Tibial nerve (tissue), 4 donors: ENCODE measurements around the gene BCAR3. TPM values are rescaled to one million over a fixed set of nuclear protein-coding genes. Genes with fewer than 3 reads are reported as not detected.
A peak's percentile ranks its signal among the peaks of the same experiment; 100 is the strongest.

Experiments used
- DNase-seq, 2 donors: peaks; one replicate each; pipeline ENCODE4 v3.0.0-alpha.2; 2019; ENCODE audit warnings: low spot score in 2 of 2
- H3K27ac ChIP-seq, 4 donors: fragments of 200-600 bp; sonication (generic) in 3 of 4; one replicate each; pipeline ENCODE4 v1.5.1; 2017 to 2019; ENCODE audit warnings: mild to moderate bottlenecking in 1 of 4
- H3K27me3 ChIP-seq, 2 donors: fragments of 200-600 bp; sonication (generic) in 1 of 2; one replicate each; pipeline versions ENCODE4 v1.5.1 to v1.6.0; 2017 to 2019
- H3K36me3 ChIP-seq, 3 donors: fragments of 200-600 bp; sonication (generic); one replicate each; pipeline ENCODE4 v1.5.1; 2018 to 2019
- H3K4me1 ChIP-seq, 4 donors: fragments of 200-600 bp; sonication (generic) in 3 of 4; one replicate each; pipeline ENCODE4 v1.5.1; 2017 to 2019
- H3K4me3 ChIP-seq, 4 donors: fragments of 200-600 bp; sonication (generic) in 3 of 4; one replicate each; pipeline ENCODE4 v1.5.1; 2017 to 2019; ENCODE audit warnings: mild to moderate bottlenecking in 1 of 4, moderate library complexity in 1 of 4
- H3K9me3 ChIP-seq, 4 donors: fragments of 200-600 bp; sonication (generic) in 3 of 4; one replicate each; pipeline ENCODE4 v1.5.1; 2017 to 2019
- CTCF ChIP-seq, 5 experiments: fragments of 200-600 bp in 3 of 5; fragments of 450-650 bp in 2 of 5; sonication (generic) in 3 of 5; IDR thresholded peaks; one replicate each; pipeline ENCODE4 v1.5.1; 2016 to 2019; ENCODE audit warnings: antibody characterized with exemption in 5 of 5, mild to moderate bottlenecking in 3 of 5, moderate library complexity in 2 of 5
- EP300 ChIP-seq, 2 donors: sonication (generic); formaldehyde crosslinking; IDR thresholded peaks; one replicate each; pipeline ENCODE4 v1.6.1; 2017; ENCODE audit warnings: antibody characterized with exemption in 2 of 2, mild to moderate bottlenecking in 1 of 2
- POLR2A ChIP-seq, 2 donors: fragments of 450-650 bp; IDR thresholded peaks; one replicate each; pipeline ENCODE4 v1.6.1; 2017; ENCODE audit warnings: antibody characterized with exemption in 2 of 2, mild to moderate bottlenecking in 2 of 2, moderate library complexity in 2 of 2
- WGBS, 2 donors: methylation state at CpG; one replicate each; pipeline ENCODE4 v1.1.5; 2018; 5-methylcytosine and 5-hydroxymethylcytosine counted together
- total RNA-seq, 4 donors: library from RNA; depleted of rRNA; stranded (reverse); fragments of >200 nt; gene quantifications; one replicate each; pipeline ENCODE4 v1.1.0, GENCODE V29; 2016

BCAR3 gene
- total RNA-seq, 4 donors from 2014 or later = 26.2 to 41.8 (median 36.5) TPM

GRCh38 chr1:93669369-93669768 is 12.3 kb downstream of the BCAR3 start:
- Histone ChIP-seq H3K27me3 (no peaks in the 10 kb centered on the region), H3K27ac (peak overlapping the region in 2 of 4 donors; percentile 17 to 38), H3K9me3 (no peaks in the 10 kb centered on the region), H3K4me3 (no peak overlapping the region), H3K36me3 (no peaks in the 10 kb centered on the region), H3K4me1 (peaks cover 4 to 100% (median 64%) of the 10 kb centered on the region in 4 donors)
- DNase-seq = no peak
- no peak for TF ChIP-seq POLR2A (IDR thresholded peaks at IDR 0.05)
- no peak for TF ChIP-seq CTCF (IDR thresholded peaks at IDR 0.05)
- TF ChIP-seq EP300 (IDR thresholded peaks at IDR 0.05) = no peak
- WGBS, 2 donors = 42 to 50% methylated on average over 4 of the region's 4 CpGs

GRCh38 chr1:93668951-93669350 is 12.7 kb downstream of the BCAR3 start:
- TF ChIP-seq EP300 (IDR thresholded peaks at IDR 0.05) = no peak
- no peak for TF ChIP-seq POLR2A (IDR thresholded peaks at IDR 0.05)
- TF ChIP-seq CTCF (IDR thresholded peaks at IDR 0.05) = no peak
- H3K4me1 ChIP-seq = peaks cover 4 to 100% (median 65%) of the 10 kb centered on the region in 4 donors
- H3K9me3 ChIP-seq = no peaks in the 10 kb centered on the region
- no peak for DNase-seq
- H3K27me3 ChIP-seq = no peaks in the 10 kb centered on the region
- no peak overlapping the region for H3K4me3 ChIP-seq
- WGBS, 2 donors = 91 to 95% methylated on average over 5 of the region's 5 CpGs
- H3K27ac ChIP-seq = peak overlapping the region in 2 of 4 donors; percentile 38
- H3K36me3 ChIP-seq = no peaks in the 10 kb centered on the region

- DNase-seq = no peak
- Histone ChIP-seq H3K27ac (peak overlapping the region in 2 of 4 donors; percentile 38 to 64), H3K27me3 (no peaks in the 10 kb centered on the region), H3K4me1 (peaks cover 4 to 100% (median 64%) of the 10 kb centered on the region in 4 donors), H3K9me3 (no peaks in the 10 kb centered on the region), H3K4me3 (no peak overlapping the region), H3K36me3 (no peaks in the 10 kb centered on the region)
- 64 to 75% methylated on average over 5 of the region's 5 CpGs for WGBS, 2 donors
- TF ChIP-seq POLR2A (IDR thresholded peaks at IDR 0.05) (no peak), CTCF (IDR thresholded peaks at IDR 0.05) (no peak), EP300 (IDR thresholded peaks at IDR 0.05) (no peak)
Observed at GRCh38 chr1:93668121-93668520, 13.5 kb downstream of the BCAR3 start.

GRCh38 chr1:93667642-93668041 is 14.0 kb downstream of the BCAR3 start:
- H3K36me3 ChIP-seq = no peaks in the 10 kb centered on the region
- TF ChIP-seq CTCF (IDR thresholded peaks at IDR 0.05) = no peak
- no peak for TF ChIP-seq POLR2A (IDR thresholded peaks at IDR 0.05)
- TF ChIP-seq EP300 (IDR thresholded peaks at IDR 0.05) = no peak
- H3K4me3 ChIP-seq = no peak overlapping the region
- H3K27ac ChIP-seq = peak overlapping the region in 2 of 4 donors; percentile 38 to 64
- DNase-seq = no peak
- peaks cover 4 to 100% (median 61%) of the 10 kb centered on the region in 4 donors for H3K4me1 ChIP-seq
- no peaks in the 10 kb centered on the region for H3K27me3 ChIP-seq
- H3K9me3 ChIP-seq = no peaks in the 10 kb centered on the region
- WGBS, 2 donors = 83 to 89% methylated on average over 4 of the region's 4 CpGs

GRCh38 chr1:93666613-93667384 is 14.8 kb downstream of the BCAR3 start:
- H3K4me3 ChIP-seq = no peak overlapping the region
- H3K27me3 ChIP-seq = no peaks in the 10 kb centered on the region
- no peaks in the 10 kb centered on the region for H3K36me3 ChIP-seq
- peak overlapping the region in 2 of 4 donors; percentile 64 to 91 for H3K27ac ChIP-seq
- no peak for TF ChIP-seq EP300 (IDR thresholded peaks at IDR 0.05)
- TF ChIP-seq CTCF (IDR thresholded peaks at IDR 0.05) = no peak
- no peak for TF ChIP-seq POLR2A (IDR thresholded peaks at IDR 0.05)
- peaks cover 4 to 100% (median 57%) of the 10 kb centered on the region in 4 donors for H3K4me1 ChIP-seq
- no peak for DNase-seq
- WGBS, 2 donors = 81 to 83% methylated on average over 14 of the region's 14 CpGs
- no peaks in the 10 kb centered on the region for H3K9me3 ChIP-seq
